HCT116 (cell line): ENCODE measurements around the gene ZRANB1. TPM values are rescaled to one million over a fixed set of nuclear protein-coding genes. Genes with fewer than 3 reads are reported as not detected.

ENCODE experiments used
- ATAC-seq: fragments of 200-7000 bp; cut with Tn5 transposase; 2 replicates; pipeline ENCODE4 v1.9.1; 2020; ENCODE audit warnings: mild to moderate bottlenecking, moderate library complexity
- BruUV-seq: library from RNA; stranded (reverse); fragments of 400-500 nt; replicated peaks from 2 replicates; lab custom pipeline; 2021; lab: Mats Ljungman, UMichigan
- CTCF ChIA-PET: fragments of 300-600 bp; sonication (Branson Sonifier 250); formaldehyde crosslinking; loops from one replicate; lab custom pipeline; 2021; ENCODE audit warnings: antibody characterized with exemption; lab: Charles Lee
- POLR2A ChIA-PET: fragments of 300-600, 350-600 bp; sonication (Branson Sonifier 250); formaldehyde crosslinking; loops from one replicate; lab custom pipeline; 2021; ENCODE audit warnings: antibody characterized with exemption; lab: Charles Lee
- RAD21 ChIA-PET, 2 experiments: fragments of 300-600 bp; sonication (Branson Sonifier 250); formaldehyde crosslinking; loops; one replicate each; lab custom pipeline; 2023; ENCODE audit warnings: low total read pairs in 2 of 2; ENCODE audit not compliant: uncharacterized antibody in 2 of 2, unreplicated experiment in 2 of 2, low non-redundant PET in 1 of 2; lab: Charles Lee
- DNase-seq: peaks from one replicate; pipeline ENCODE4 v3.0.0-alpha.2; 2010; ENCODE audit warnings: low read depth, low spot score
- H2AFZ ChIP-seq: fragments of 200-600 bp; shearing (Covaris generic), sonication (generic); 2 replicates; pipeline ENCODE4 v1.6.1; 2017; ENCODE audit warnings: low read depth, mixed run types, mixed read lengths, antibody characterized with exemption, low read length; ENCODE audit not compliant: poor library complexity, severe bottlenecking
- H3K27ac ChIP-seq: 2 replicates; pipeline ENCODE4 v1.5.1; 2012; ENCODE audit warnings: low read depth, low read length
- H3K27me3 ChIP-seq: fragments of 200-600 bp; sonication (generic); 2 replicates; pipeline ENCODE4 v1.6.1; 2016; ENCODE audit warnings: mixed run types, low read length, mixed read lengths; ENCODE audit not compliant: insufficient read depth
- H3K36me3 ChIP-seq, 2 experiments: fragments of 200-500 bp in 1 of 2; fragments of 200-600 bp in 1 of 2; sonication (Bioruptor generic) in 1 of 2; sonication (generic) in 1 of 2; 2 replicates each; pipeline versions ENCODE4 v1.5.1 to v1.6.1; 2014 to 2016; ENCODE audit warnings: low read length in 2 of 2, inconsistent platforms in 1 of 2, mixed read lengths in 1 of 2, mixed run types in 1 of 2; ENCODE audit not compliant: insufficient read depth in 2 of 2, control insufficient read depth in 1 of 2
- H3K4me1 ChIP-seq, 2 experiments: fragments of 200-600 bp in 1 of 2; sonication (generic) in 1 of 2; 2 replicates each; pipeline versions ENCODE4 v1.5.1 to v1.6.1; 2012 to 2017; ENCODE audit warnings: low read length in 2 of 2, inconsistent platforms in 1 of 2, mild to moderate bottlenecking in 1 of 2, mixed read lengths in 1 of 2, mixed run types in 1 of 2, moderate library complexity in 1 of 2; ENCODE audit not compliant: insufficient read depth in 2 of 2, control insufficient read depth in 1 of 2
- H3K4me2 ChIP-seq: fragments of 200-600 bp; sonication (generic); 2 replicates; pipeline ENCODE4 v1.6.1; 2017; ENCODE audit warnings: mixed run types, low read length, mixed read lengths
- H3K4me3 ChIP-seq, 2 experiments: fragments of 200-600 bp in 1 of 2; sonication (generic) in 1 of 2; replicated peaks in 1 of 2; 2 replicates each; pipeline ENCODE4 v1.5.1; 2011 to 2016; ENCODE audit warnings: low read length in 2 of 2, control low read depth in 1 of 2, low read depth in 1 of 2, mild to moderate bottlenecking in 1 of 2, mixed read lengths in 1 of 2, mixed run types in 1 of 2
- H3K79me2 ChIP-seq: fragments of 200-600 bp; sonication (generic); 2 replicates; pipeline ENCODE4 v1.6.1; 2017; ENCODE audit warnings: mild to moderate bottlenecking, mixed run types, low read length, moderate library complexity, mixed read lengths; ENCODE audit not compliant: insufficient read depth
- H3K9ac ChIP-seq: fragments of 200-600 bp; sonication (generic); 2 replicates; pipeline ENCODE4 v1.6.1; 2016; ENCODE audit warnings: low read length, mixed read lengths
- H3K9me2 ChIP-seq: fragments of 200-600 bp; sonication (generic), shearing (Covaris generic); 2 replicates; pipeline ENCODE4 v1.6.1; 2017; ENCODE audit warnings: mixed run types, mild to moderate bottlenecking, moderate library complexity; ENCODE audit not compliant: insufficient read depth
- H3K9me3 ChIP-seq, 2 experiments: fragments of 200-500 bp in 1 of 2; fragments of 200-600 bp in 1 of 2; sonication (Bioruptor generic) in 1 of 2; sonication (generic) in 1 of 2; 2 replicates each; pipeline ENCODE4 v1.6.1; 2014 to 2017; ENCODE audit warnings: low read length in 2 of 2, mixed read lengths in 2 of 2, inconsistent platforms in 1 of 2, low read depth in 1 of 2, mild to moderate bottlenecking in 1 of 2, mixed run types in 1 of 2, moderate library complexity in 1 of 2; ENCODE audit not compliant: control insufficient read depth in 1 of 2, insufficient read depth in 1 of 2
- H4K20me1 ChIP-seq: fragments of 200-600 bp; sonication (generic), shearing (Covaris generic); 2 replicates; pipeline ENCODE4 v1.6.1; 2017; ENCODE audit warnings: mixed run types, mild to moderate bottlenecking, moderate library complexity; ENCODE audit not compliant: insufficient read depth
- CBX3 ChIP-seq: IDR thresholded peaks from 2 replicates; pipeline ENCODE4 v1.6.1; 2012; ENCODE audit warnings: low read depth
- CEBPB ChIP-seq: IDR thresholded peaks from 2 replicates; pipeline ENCODE4 v1.6.1; 2012; ENCODE audit warnings: low read depth
- EZH2 ChIP-seq: fragments of 200-600 bp; sonication (generic); IDR thresholded peaks from 2 replicates; pipeline ENCODE4 v1.6.1; 2017; ENCODE audit warnings: antibody characterized with exemption, mixed run types
- EZH2phosphoT487 ChIP-seq: fragments of 200-600 bp; IDR thresholded peaks from 2 replicates; pipeline ENCODE4 v1.6.1; 2018; ENCODE audit warnings: antibody characterized with exemption, borderline replicate concordance
- FOSL1 ChIP-seq: IDR thresholded peaks from 2 replicates; pipeline ENCODE4 v1.6.1; 2012; ENCODE audit warnings: low read depth
- POLR2A ChIP-seq: IDR thresholded peaks from 2 replicates; pipeline ENCODE4 v1.7.0; 2011; ENCODE audit warnings: borderline replicate concordance; ENCODE audit not compliant: insufficient read depth, insufficient read length; ENCODE audit errors: extremely low read depth
- POLR2AphosphoS5 ChIP-seq: IDR thresholded peaks from 2 replicates; pipeline ENCODE4 v1.6.1; 2011; ENCODE audit warnings: mild to moderate bottlenecking, low read depth, low read length, moderate library complexity
- REST ChIP-seq: IDR thresholded peaks from 2 replicates; pipeline ENCODE4 v1.6.1; 2012; ENCODE audit warnings: low read depth
- SIN3A ChIP-seq: IDR thresholded peaks from 2 replicates; pipeline ENCODE4 v1.6.1; 2012; ENCODE audit warnings: low read depth
- ZNF274 ChIP-seq: fragments of 200-500 bp; sonication (Bioruptor generic); IDR thresholded peaks from 2 replicates; pipeline ENCODE4 v1.6.1; 2014; ENCODE audit warnings: mild to moderate bottlenecking, low read depth, low read length, inconsistent platforms
- intact Hi-C: fragments of 100-400 bp; cut with micrococcal nuclease; formaldehyde crosslinking; loops from 2 replicates; pipeline ENCODE4 v1.10.0; 2022
- total RNA-seq: library from RNA; stranded (reverse); gene quantifications from one replicate; pipeline ENCODE4 v1.2.1, GENCODE V29; 2021; ENCODE audit not compliant: unreplicated experiment
- TF ChIP-seq, protein P1 (sequence below): IDR thresholded peaks from 2 replicates; pipeline ENCODE4 v1.6.1; 2012

The ZRANB1 gene
- total RNA-seq, 1 experiment from 2014 or later = 23.9 TPM

- no peak for TF ChIP-seq EZH2
Measured at GRCh38 chr10:125017547-125018298, 75.8 kb downstream of the ZRANB1 start (continued).

DNA sequence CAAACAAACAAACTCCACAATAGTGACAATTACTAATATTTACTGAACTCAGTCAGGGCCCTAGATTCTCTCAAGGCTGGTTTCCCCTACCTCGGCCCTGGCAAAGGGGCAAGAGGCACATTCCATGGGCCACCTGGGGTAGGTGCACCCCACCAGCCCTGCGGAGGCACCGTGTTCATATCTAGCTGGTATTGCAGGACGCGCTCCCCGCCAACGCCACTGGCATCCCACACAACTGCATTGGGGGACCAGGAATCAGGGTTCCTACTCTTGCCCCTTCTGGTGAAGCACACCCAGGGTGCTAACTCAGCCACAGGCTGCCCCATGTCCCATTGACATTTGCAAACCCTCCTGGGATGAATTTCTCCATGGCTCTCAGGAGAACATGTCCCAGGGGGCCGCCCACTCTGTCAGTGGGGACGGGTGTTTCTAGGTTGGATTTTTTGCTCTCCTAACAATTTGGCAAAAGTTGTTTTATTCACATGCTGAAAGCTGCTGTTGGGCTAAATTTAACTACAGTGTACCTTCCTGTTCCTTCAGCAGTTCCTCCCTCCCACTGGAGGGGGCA is 76.7 kb downstream of the ZRANB1 start:
- CTCF ChIA-PET = no interaction called here
- no peak for DNase-seq
- Histone ChIP-seq H3K27ac (no peak overlapping the region), H4K20me1 (peaks cover 3% of the 10 kb centered on the region; the same call in 1 of the 2 replicates), H3K36me3 (peaks cover 0 to 5% of the 10 kb centered on the region in 2 experiments; a peak in 1 of 4 replicates), H3K4me3 (no peak overlapping the region), H3K4me1 (no peaks in the 10 kb centered on the region), H2AFZ (no peak overlapping the region), H3K9me2 (no peaks in the 10 kb centered on the region), H3K9me3 (no peaks in the 10 kb centered on the region), H3K9ac (no peak overlapping the region), H3K79me2 (peaks cover 84% of the 10 kb centered on the region), H3K4me2 (no peak overlapping the region), H3K27me3 (no peaks in the 10 kb centered on the region)
- TF ChIP-seq CEBPB (no peak), FOSL1 (no peak), REST (no peak), EZH2phosphoT487 (no peak), SIN3A (no peak), CBX3 (no peak), ZNF274 (no peak), POLR2AphosphoS5 (no peak), POLR2A (no peak)
- TF ChIP-seq, protein P1, sequence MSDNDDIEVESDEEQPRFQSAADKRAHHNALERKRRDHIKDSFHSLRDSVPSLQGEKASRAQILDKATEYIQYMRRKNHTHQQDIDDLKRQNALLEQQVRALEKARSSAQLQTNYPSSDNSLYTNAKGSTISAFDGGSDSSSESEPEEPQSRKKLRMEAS = no peak
- ATAC-seq = no peak
- BruUV-seq = no TSS peak
- intact Hi-C loops = loop anchor here (2.0 kb wide), 1 partner anchor 76 kb away; the partner anchor contains the start of gene ZRANB1
- POLR2A ChIA-PET = no interaction called here
- RAD21 ChIA-PET = no interaction called here
